Mesothelial cell of epicardium (in vitro differentiated cells): ENCODE measurements around the gene DHRS3. TPM values are rescaled to one million over a fixed set of nuclear protein-coding genes. Genes with fewer than 3 reads are reported as not detected.

Experiments used
- DNase-seq, 2 experiments: peaks; one replicate each; pipeline ENCODE4 v3.0.0; 2021; ENCODE audit warnings: low spot score in 2 of 2; ENCODE audit not compliant: unreplicated experiment in 2 of 2
- H3K27ac Mint-ChIP-seq: 2 replicates; pipeline ENCODE4 v1.8.0; 2021; ENCODE audit warnings: mixed read lengths
- H3K27me3 Mint-ChIP-seq: 2 replicates; pipeline ENCODE4 v1.8.0; 2021; ENCODE audit warnings: low read depth, mixed read lengths
- H3K36me3 Mint-ChIP-seq: 2 replicates; pipeline ENCODE4 v1.8.0; 2021; ENCODE audit warnings: mixed read lengths
- H3K4me1 Mint-ChIP-seq: 2 replicates; pipeline ENCODE4 v1.8.0; 2021; ENCODE audit warnings: mixed read lengths
- H3K4me3 Mint-ChIP-seq: 2 replicates; pipeline ENCODE4 v1.8.0; 2021; ENCODE audit warnings: mild to moderate bottlenecking, moderate library complexity, mixed read lengths
- H3K9me3 Mint-ChIP-seq: 2 replicates; pipeline ENCODE4 v1.8.0; 2021; ENCODE audit warnings: mixed read lengths
- CTCF ChIP-seq: fragments of 200-600 bp; sonication (generic); IDR thresholded peaks from one replicate; pipeline ENCODE4 v1.5.0; 2021; ENCODE audit warnings: antibody characterized with exemption; ENCODE audit not compliant: unreplicated experiment
- total RNA-seq: library from RNA; stranded (reverse); gene quantifications from 3 replicates; pipeline ENCODE4 v1.2.1, GENCODE V29; 2021

DHRS3 gene
- total RNA-seq, 1 donor from 2014 or later: 1,086 TPM

- H3K4me3 Mint-ChIP-seq: peak overlapping the region; percentile 55
- no peak for TF ChIP-seq CTCF
- DNase-seq: peak; percentile 69 to 79
Measured at GRCh38 chr1:12594966-12595756, 22.8 kb downstream of the DHRS3 start.

GRCh38 chr1:12594490-12594889 is 23.5 kb downstream of the DHRS3 start:
- no peak for TF ChIP-seq CTCF
- Mint-ChIP-seq H3K4me1 (peaks cover 79% of the 10 kb centered on the region), H3K9me3 (no peaks in the 10 kb centered on the region), H3K36me3 (peaks cover 27% of the 10 kb centered on the region), H3K4me3 (peak overlapping the region; percentile 55), H3K27ac (peak overlapping the region; percentile 99), H3K27me3 (no peaks in the 10 kb centered on the region)
- DNase-seq: no peak

More at GRCh38 chr1:12594966-12595756, 22.8 kb downstream of the DHRS3 start:
- H3K4me1 Mint-ChIP-seq: peaks cover 86% of the 10 kb centered on the region
- H3K27ac Mint-ChIP-seq: peak overlapping the region; percentile 99
- no peaks in the 10 kb centered on the region for H3K9me3 Mint-ChIP-seq
- peaks cover 27% of the 10 kb centered on the region for H3K36me3 Mint-ChIP-seq
- no peaks in the 10 kb centered on the region for H3K27me3 Mint-ChIP-seq

- peak overlapping the region; percentile 99 for H3K27ac Mint-ChIP-seq
- TF ChIP-seq CTCF: no peak
Measured at GRCh38 chr1:12593621-12594066, 24.4 kb downstream of the DHRS3 start.

GRCh38 chr1:12592496-12592895 is 25.5 kb downstream of the DHRS3 start:
- H3K9me3 Mint-ChIP-seq: no peaks in the 10 kb centered on the region
- no peak for TF ChIP-seq CTCF
- H3K36me3 Mint-ChIP-seq: peaks cover 42% of the 10 kb centered on the region
- peak overlapping the region; percentile 99 for H3K27ac Mint-ChIP-seq
- H3K27me3 Mint-ChIP-seq: no peaks in the 10 kb centered on the region
- DNase-seq: no peak
- H3K4me1 Mint-ChIP-seq: peaks cover 75% of the 10 kb centered on the region
- H3K4me3 Mint-ChIP-seq: peak overlapping the region; percentile 12

More at GRCh38 chr1:12593621-12594066, 24.4 kb downstream of the DHRS3 start:
- H3K4me3 Mint-ChIP-seq: peak overlapping the region; percentile 55
- no peaks in the 10 kb centered on the region for H3K27me3 Mint-ChIP-seq
- no peak for DNase-seq
- peaks cover 75% of the 10 kb centered on the region for H3K4me1 Mint-ChIP-seq
- no peaks in the 10 kb centered on the region for H3K9me3 Mint-ChIP-seq
- peaks cover 30% of the 10 kb centered on the region for H3K36me3 Mint-ChIP-seq

- no peak for TF ChIP-seq CTCF
- no peak overlapping the region for H3K4me3 Mint-ChIP-seq
- DNase-seq: no peak
- peak overlapping the region; percentile 99 for H3K27ac Mint-ChIP-seq
- H3K9me3 Mint-ChIP-seq: no peaks in the 10 kb centered on the region
- H3K36me3 Mint-ChIP-seq: peaks cover 44% of the 10 kb centered on the region
- no peaks in the 10 kb centered on the region for H3K27me3 Mint-ChIP-seq
- peaks cover 71% of the 10 kb centered on the region for H3K4me1 Mint-ChIP-seq
Measured at GRCh38 chr1:12591267-12591938, 26.6 kb downstream of the DHRS3 start.
